ENCODE results near the gene ENKUR. TPM values are rescaled to one million over a fixed set of nuclear protein-coding genes. Genes with fewer than 3 reads are reported as not detected.
"Not testable (repeated sequence)": the region's sequence is repeated elsewhere in the genome, so short reads cannot be mapped to it uniquely, and the experiment has no call there.

ENKUR gene
- total RNA-seq, 6 experiments from 2014 or later, result 0.15 to 1.00 (median 0.27) TPM

- TF ChIP-seq CTCF (IDR thresholded peaks at IDR 0.05) (no peak), POLR2A (IDR thresholded peaks at IDR 0.05) (peak; percentile 97)
- Histone ChIP-seq H3K27me3 (no peaks in the 10 kb centered on the region), H3K4me1 (peaks cover 0 to 14% (median 0%) of the 10 kb centered on the region in 4 donors), H3K9me3 (no peaks in the 10 kb centered on the region), H3K27ac (peak within 1 kb of the TSS; percentile 90 to 97 (median 92)), H3K4me3 (peak within 1 kb of the TSS; percentile 55 to 78 (median 75)), H3K36me3 (no peaks in the 10 kb centered on the region)
- 0% methylated on average over 39 of the region's 69 CpGs for WGBS (ENCODE audit: insufficient coverage, low coverage, low lambda C conversion rate, missing lambda C conversion rate)
- peak; percentile 99 for DNase-seq
- intact Hi-C loops (cut with DNase I), result no loop called here
- peak; percentile 96 to 99 (median 98) for ATAC-seq
Observed at GRCh38 chr10:25016376-25017153, 607 bp upstream of the ENKUR start, which contains the start of gene THNSL1. Gene THNSL1 (plus strand): TSS chr10:25016612. CDS start chr10:25023224, 6,612 bp downstream.

- H3K4me1 ChIP-seq, result peaks cover 0 to 14% (median 0%) of the 10 kb centered on the region in 4 donors
- H3K9me3 ChIP-seq, result no peaks in the 10 kb centered on the region
- no peaks in the 10 kb centered on the region for H3K27me3 ChIP-seq
- intact Hi-C loops (cut with DNase I), result no loop called here
- TF ChIP-seq POLR2A (IDR thresholded peaks at IDR 0.05) (no peak), CTCF (IDR thresholded peaks at IDR 0.05) (no peak)
- H3K36me3 ChIP-seq, result no peaks in the 10 kb centered on the region
- DNase-seq, result no peak
- H3K27ac ChIP-seq, result no peak overlapping the region
- H3K4me3 ChIP-seq, result no peak overlapping the region
- ATAC-seq, result no peak
Observed at GRCh38 chr10:25014579-25014978, 1.4 kb downstream of the ENKUR start.

GRCh38 chr10:25011591-25011990 lies 4.4 kb downstream of the ENKUR start:
- H3K27me3 ChIP-seq; H3K4me1 ChIP-seq; H3K4me3 ChIP-seq; ATAC-seq; intact Hi-C loops (cut with DNase I); H3K36me3 ChIP-seq; DNase-seq; H3K27ac ChIP-seq; H3K9me3 ChIP-seq: not testable (repeated sequence)
- WGBS (ENCODE audit: insufficient coverage, low coverage, low lambda C conversion rate, missing lambda C conversion rate), result 96% methylated on average over 2 of the region's 2 CpGs

GRCh38 chr10:24998044-24998443 lies 17.9 kb downstream of the ENKUR start:
- no peaks in the 10 kb centered on the region for H3K36me3 ChIP-seq
- no peaks in the 10 kb centered on the region for H3K9me3 ChIP-seq
- DNase-seq, result no peak
- intact Hi-C loops (cut with DNase I), result loop anchor here in 1 of 2 donors (10.0 kb wide), 1 partner anchor 353 kb away; no protein-coding TSS in a partner anchor
- TF ChIP-seq CTCF (IDR thresholded peaks at IDR 0.05) (no peak), POLR2A (IDR thresholded peaks at IDR 0.05) (no peak)
- no peak overlapping the region for H3K4me3 ChIP-seq
- no peak for ATAC-seq
- H3K27me3 ChIP-seq, result no peaks in the 10 kb centered on the region
- no peak overlapping the region for H3K27ac ChIP-seq
- H3K4me1 ChIP-seq, result peaks cover 0 to 8% (median 0%) of the 10 kb centered on the region in 4 donors
- 74% methylated on average over 3 of the region's 3 CpGs for WGBS (ENCODE audit: insufficient coverage, low coverage, low lambda C conversion rate, missing lambda C conversion rate)

- intact Hi-C loops (cut with DNase I), result loop anchor here in 1 of 2 donors (10.0 kb wide), 1 partner anchor 350 kb away; no protein-coding TSS in a partner anchor
- no peak overlapping the region for H3K27ac ChIP-seq
- H3K27me3 ChIP-seq, result no peaks in the 10 kb centered on the region
- DNase-seq (no peak), ATAC-seq (no peak)
- no peaks in the 10 kb centered on the region for H3K36me3 ChIP-seq
- peaks cover 0 to 10% (median 0%) of the 10 kb centered on the region in 4 donors for H3K4me1 ChIP-seq
- no peak overlapping the region for H3K4me3 ChIP-seq
- no peaks in the 10 kb centered on the region for H3K9me3 ChIP-seq
- no peak for TF ChIP-seq POLR2A (IDR thresholded peaks at IDR 0.05)
- no peak for TF ChIP-seq CTCF (IDR thresholded peaks at IDR 0.05)
Observed at GRCh38 chr10:24995072-24995471, 20.9 kb downstream of the ENKUR start.

Measured in right lobe of liver (tissue), 6 donors.